Vagina (tissue), 2 donors: ENCODE data around the gene IGF1.

Experiments
- POLR2A ChIP-seq, 2 donors: fragments of 450-650 bp; IDR thresholded peaks; one replicate each; pipeline ENCODE4 v1.6.1; 2017; ENCODE audit warnings: antibody characterized with exemption in 2 of 2, mild to moderate bottlenecking in 2 of 2, moderate library complexity in 2 of 2
- POLR2AphosphoS5 ChIP-seq, 2 donors: sonication (generic); formaldehyde crosslinking; IDR thresholded peaks; one replicate each; pipeline ENCODE4 v1.9.0; 2017; ENCODE audit warnings: antibody characterized with exemption in 2 of 2, mild to moderate bottlenecking in 2 of 2, low read depth in 1 of 2; ENCODE audit not compliant: insufficient read depth in 1 of 2
- TF ChIP-seq, protein P1 (sequence below), 3 experiments: fragments of 450-650 bp in 2 of 3; fragments of 200-600 bp in 1 of 3; sonication (generic) in 1 of 3; IDR thresholded peaks; one replicate each; pipeline ENCODE4 v1.5.1; 2017 to 2019; ENCODE audit warnings: antibody characterized with exemption in 3 of 3, mild to moderate bottlenecking in 2 of 3, moderate library complexity in 2 of 3

DNA sequence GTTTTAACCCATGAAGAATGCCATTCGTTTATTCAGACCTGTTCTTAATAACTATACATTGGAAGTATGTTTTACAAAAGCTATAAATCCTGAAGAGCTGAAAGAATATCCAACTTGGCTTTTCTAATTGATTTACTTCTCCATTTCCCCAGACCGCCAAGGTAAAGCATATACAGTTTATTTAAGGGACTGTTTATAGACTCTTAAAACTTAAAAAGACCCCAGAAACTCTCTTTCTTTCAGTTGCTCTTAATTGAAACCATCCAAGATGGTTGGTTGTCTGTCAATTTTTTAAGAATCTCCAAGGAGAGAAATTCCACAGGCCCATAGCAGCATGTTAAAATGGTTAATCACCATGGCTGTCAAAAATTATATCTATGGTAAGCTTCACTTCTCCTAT is 8.8 kb downstream of the IGF1 start:
- TF ChIP-seq, protein P1, sequence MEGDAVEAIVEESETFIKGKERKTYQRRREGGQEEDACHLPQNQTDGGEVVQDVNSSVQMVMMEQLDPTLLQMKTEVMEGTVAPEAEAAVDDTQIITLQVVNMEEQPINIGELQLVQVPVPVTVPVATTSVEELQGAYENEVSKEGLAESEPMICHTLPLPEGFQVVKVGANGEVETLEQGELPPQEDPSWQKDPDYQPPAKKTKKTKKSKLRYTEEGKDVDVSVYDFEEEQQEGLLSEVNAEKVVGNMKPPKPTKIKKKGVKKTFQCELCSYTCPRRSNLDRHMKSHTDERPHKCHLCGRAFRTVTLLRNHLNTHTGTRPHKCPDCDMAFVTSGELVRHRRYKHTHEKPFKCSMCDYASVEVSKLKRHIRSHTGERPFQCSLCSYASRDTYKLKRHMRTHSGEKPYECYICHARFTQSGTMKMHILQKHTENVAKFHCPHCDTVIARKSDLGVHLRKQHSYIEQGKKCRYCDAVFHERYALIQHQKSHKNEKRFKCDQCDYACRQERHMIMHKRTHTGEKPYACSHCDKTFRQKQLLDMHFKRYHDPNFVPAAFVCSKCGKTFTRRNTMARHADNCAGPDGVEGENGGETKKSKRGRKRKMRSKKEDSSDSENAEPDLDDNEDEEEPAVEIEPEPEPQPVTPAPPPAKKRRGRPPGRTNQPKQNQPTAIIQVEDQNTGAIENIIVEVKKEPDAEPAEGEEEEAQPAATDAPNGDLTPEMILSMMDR (IDR thresholded peaks at IDR 0.05), result no peak
- TF ChIP-seq POLR2A (IDR thresholded peaks at IDR 0.05), result no peak
- TF ChIP-seq POLR2AphosphoS5 (IDR thresholded peaks at IDR 0.05; ENCODE audit: insufficient read depth in 1 of 2, low read depth in 1 of 2), result no peak
